ENCODE results near the gene KRAS.

KRAS gene

DNA sequence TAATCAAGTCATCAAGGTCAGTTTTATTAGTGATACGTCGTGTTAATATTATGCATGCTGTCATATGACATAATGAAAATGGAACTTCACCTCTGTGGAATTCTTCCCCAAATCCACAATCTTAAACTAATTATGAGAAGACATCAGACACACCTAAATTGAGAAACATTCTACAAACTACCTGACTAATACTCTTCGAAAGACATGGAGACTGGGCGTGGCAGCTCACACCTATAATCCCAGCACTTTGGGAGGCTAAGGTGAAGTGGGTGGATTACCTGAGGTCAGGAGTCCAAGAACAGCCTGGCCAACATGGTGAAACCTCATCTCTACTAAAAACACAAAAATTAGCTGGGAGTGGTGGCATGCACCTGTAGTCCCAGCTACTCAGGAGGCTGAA, 33.3 kb upstream of the KRAS start:
- H3K27ac ChIP-seq, result no peak overlapping the region
- TF ChIP-seq CTCF (IDR thresholded peaks at IDR 0.05) (no peak), ZFX (IDR thresholded peaks at IDR 0.05; ENCODE audit: borderline replicate concordance) (no peak)

DNA sequence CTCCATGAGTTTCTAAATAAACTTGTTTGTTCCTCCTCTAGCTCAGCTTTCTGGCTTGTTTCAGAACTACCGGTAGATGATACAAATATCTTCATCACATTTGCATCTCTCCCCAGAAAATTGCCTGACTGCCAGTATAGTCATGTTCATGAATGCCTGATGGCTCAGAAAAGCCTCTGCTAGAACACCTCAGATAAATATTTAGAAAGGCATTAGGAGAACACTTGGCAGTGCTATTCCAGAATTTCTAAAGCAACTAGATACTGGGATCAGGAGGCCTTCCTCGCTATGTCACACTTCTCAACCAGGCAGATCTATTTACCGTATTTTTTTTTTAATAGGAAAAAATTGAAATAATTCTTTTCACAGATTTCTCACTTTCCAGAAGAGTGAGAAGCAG, 32.3 kb upstream of the KRAS start:
- no peak overlapping the region for H3K27ac ChIP-seq
- TF ChIP-seq CTCF (IDR thresholded peaks at IDR 0.05), result no peak

DNA sequence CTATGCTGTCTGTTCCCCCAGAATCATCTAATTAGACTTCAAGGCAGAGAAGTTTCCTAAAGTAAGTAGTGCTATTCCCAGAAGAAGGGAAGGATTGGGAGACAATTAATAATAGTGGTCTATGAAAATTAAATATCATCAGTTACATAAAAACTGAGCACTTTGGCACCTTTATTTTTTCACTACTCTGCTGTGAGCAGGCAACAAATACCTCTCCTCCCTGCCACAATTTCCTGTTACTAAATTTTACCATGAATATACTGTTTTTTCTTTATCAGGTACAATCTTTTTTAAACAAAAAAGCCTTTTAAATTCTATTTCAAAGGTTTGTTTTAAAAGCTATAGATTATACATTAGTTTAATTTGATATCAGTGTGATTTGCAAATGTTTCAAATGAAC, 29.4 kb upstream of the KRAS start:
- H3K27ac ChIP-seq, result no peak overlapping the region
- no peak for TF ChIP-seq CTCF (IDR thresholded peaks at IDR 0.05)
- TF ChIP-seq ZFX (IDR thresholded peaks at IDR 0.05; ENCODE audit: borderline replicate concordance), result no peak

DNA sequence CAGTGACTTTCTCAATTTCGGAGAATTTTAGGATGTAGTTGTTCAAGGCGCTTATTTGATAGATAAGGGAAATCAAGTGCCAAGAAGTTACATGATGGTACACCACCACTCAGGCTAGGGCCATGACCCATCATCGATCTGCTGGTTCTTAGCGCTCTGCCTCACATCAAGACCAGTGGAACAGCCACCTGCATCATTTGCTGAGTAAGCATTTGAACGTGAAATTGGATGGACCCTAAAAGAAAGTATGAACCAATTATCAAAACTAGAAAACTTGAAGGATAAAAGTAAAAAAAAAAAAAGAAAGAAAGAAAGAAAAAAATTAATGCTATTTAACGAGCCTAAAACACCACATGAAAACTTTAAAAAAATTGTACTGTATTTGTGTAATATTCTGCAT, 27.5 kb upstream of the KRAS start:
- no peak overlapping the region for H3K27ac ChIP-seq
- no peak for TF ChIP-seq ZFX (IDR thresholded peaks at IDR 0.05; ENCODE audit: borderline replicate concordance)
- TF ChIP-seq CTCF (IDR thresholded peaks at IDR 0.05), result no peak

GRCh38 chr12:25276199-25276937, 25.6 kb upstream of the KRAS start:
- TF ChIP-seq CTCF (IDR thresholded peaks at IDR 0.05) (no peak), ZFX (IDR thresholded peaks at IDR 0.05; ENCODE audit: borderline replicate concordance) (no peak)
- H3K27ac ChIP-seq, result peak overlapping the region; percentile 86

- H3K27ac ChIP-seq, result no peak overlapping the region
- TF ChIP-seq ZFX (IDR thresholded peaks at IDR 0.05; ENCODE audit: borderline replicate concordance) (no peak), CTCF (IDR thresholded peaks at IDR 0.05) (no peak)
Measured at GRCh38 chr12:25271486-25272098, 20.9 kb upstream of the KRAS start.

DNA sequence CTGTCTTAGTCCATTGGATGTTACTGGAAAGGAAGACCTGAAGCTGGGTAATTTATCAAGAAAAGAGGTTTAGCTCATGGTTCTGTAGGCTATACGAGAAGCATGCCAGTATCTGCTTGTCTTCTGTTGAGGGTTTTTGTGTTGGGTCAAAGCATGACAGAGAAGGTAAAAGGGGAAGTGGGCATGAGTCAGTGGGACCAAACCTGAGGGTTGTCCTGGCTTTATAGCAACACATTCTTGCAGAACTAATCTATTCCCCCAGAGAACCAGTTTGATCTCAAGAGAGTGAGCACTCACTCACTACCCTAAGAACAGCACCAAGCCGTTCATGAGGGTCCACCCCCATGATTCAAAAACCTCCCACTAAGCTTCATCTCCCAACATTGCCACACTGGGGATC, 19.0 kb upstream of the KRAS start:
- TF ChIP-seq CTCF (IDR thresholded peaks at IDR 0.05), result no peak
- TF ChIP-seq ZFX (IDR thresholded peaks at IDR 0.05; ENCODE audit: borderline replicate concordance), result no peak
- no peak overlapping the region for H3K27ac ChIP-seq
